ENCODE data around the gene ZBTB1. TPM values are rescaled to one million over a fixed set of nuclear protein-coding genes. Genes with fewer than 3 reads are reported as not detected.
A peak's percentile ranks its signal among the peaks of the same experiment; 100 is the strongest.
"Not testable (repeated sequence)": the region's sequence is repeated elsewhere in the genome, so short reads cannot be mapped to it uniquely, and the experiment has no call there.

Gene ZBTB1
- total RNA-seq, 1 experiment from 2014 or later = 36.6 TPM

GRCh38 chr14:64513271-64513670 is 8.7 kb downstream of the ZBTB1 start:
- no peak for DNase-seq (ENCODE audit: low read depth)
- in situ Hi-C loops (cut with HindIII; ENCODE audit: low pct_unique_long_range_greater_than_20kb, low sequenced_read_pairs) = no loop called here

GRCh38 chr14:64515053-64515452 is 10.5 kb downstream of the ZBTB1 start:
- DNase-seq (ENCODE audit: low read depth) = no peak

GRCh38 chr14:64516969-64517368 is 12.4 kb downstream of the ZBTB1 start:
- DNase-seq (ENCODE audit: low read depth) = no peak
- in situ Hi-C loops (cut with HindIII; ENCODE audit: low pct_unique_long_range_greater_than_20kb, low sequenced_read_pairs) = no loop called here

More at GRCh38 chr14:64515053-64515452, 10.5 kb downstream of the ZBTB1 start:
- in situ Hi-C loops (cut with HindIII; ENCODE audit: low pct_unique_long_range_greater_than_20kb, low sequenced_read_pairs) = no loop called here

- in situ Hi-C loops (cut with HindIII; ENCODE audit: low pct_unique_long_range_greater_than_20kb, low sequenced_read_pairs); DNase-seq (ENCODE audit: low read depth): not testable (repeated sequence)
Measured at GRCh38 chr14:64517667-64518066, 13.1 kb downstream of the ZBTB1 start.

- DNase-seq (ENCODE audit: low read depth) = no peak
- in situ Hi-C loops (cut with HindIII; ENCODE audit: low pct_unique_long_range_greater_than_20kb, low sequenced_read_pairs) = no loop called here
Measured at GRCh38 chr14:64518229-64518628, 13.7 kb downstream of the ZBTB1 start.

GRCh38 chr14:64520699-64521098 is 16.1 kb downstream of the ZBTB1 start:
- in situ Hi-C loops (cut with HindIII; ENCODE audit: low pct_unique_long_range_greater_than_20kb, low sequenced_read_pairs) = no loop called here
- no peak for DNase-seq (ENCODE audit: low read depth)

GRCh38 chr14:64522591-64523355 is 18.2 kb downstream of the ZBTB1 start:
- in situ Hi-C loops (cut with HindIII; ENCODE audit: low pct_unique_long_range_greater_than_20kb, low sequenced_read_pairs) = no loop called here

GRCh38 chr14:64525354-64525753 is 20.8 kb downstream of the ZBTB1 start:
- DNase-seq (ENCODE audit: low read depth) = no peak
- in situ Hi-C loops (cut with HindIII; ENCODE audit: low pct_unique_long_range_greater_than_20kb, low sequenced_read_pairs) = no loop called here

More at GRCh38 chr14:64522591-64523355, 18.2 kb downstream of the ZBTB1 start:
- no peak for DNase-seq (ENCODE audit: low read depth)

- in situ Hi-C loops (cut with HindIII; ENCODE audit: low pct_unique_long_range_greater_than_20kb, low sequenced_read_pairs) = no loop called here
Measured at GRCh38 chr14:64531567-64531966, 27.0 kb downstream of the ZBTB1 start.

GRCh38 chr14:64536488-64537245 is 32.1 kb downstream of the ZBTB1 start:
- no peak for DNase-seq (ENCODE audit: low read depth)
- in situ Hi-C loops (cut with HindIII; ENCODE audit: low pct_unique_long_range_greater_than_20kb, low sequenced_read_pairs) = no loop called here

More at GRCh38 chr14:64531567-64531966, 27.0 kb downstream of the ZBTB1 start:
- no peak for DNase-seq (ENCODE audit: low read depth)

- in situ Hi-C loops (cut with HindIII; ENCODE audit: low pct_unique_long_range_greater_than_20kb, low sequenced_read_pairs) = no loop called here
- DNase-seq (ENCODE audit: low read depth) = peak; percentile 100
Measured at GRCh38 chr14:64540208-64541202, 35.9 kb downstream of the ZBTB1 start, which contains the start of gene HSPA2. Gene HSPA2, plus strand, starts transcription at chr14:64540741. Its CDS starts 109 bp downstream, at chr14:64540850.

GRCh38 chr14:64541261-64541971 is 36.8 kb downstream of the ZBTB1 start:
- no peak for DNase-seq (ENCODE audit: low read depth)
- in situ Hi-C loops (cut with HindIII; ENCODE audit: low pct_unique_long_range_greater_than_20kb, low sequenced_read_pairs) = no loop called here

GRCh38 chr14:64541972-64542835 is 37.6 kb downstream of the ZBTB1 start:
- in situ Hi-C loops (cut with HindIII; ENCODE audit: low pct_unique_long_range_greater_than_20kb, low sequenced_read_pairs) = no loop called here
- no peak for DNase-seq (ENCODE audit: low read depth)

GRCh38 chr14:64542836-64543201 is 38.2 kb downstream of the ZBTB1 start:
- in situ Hi-C loops (cut with HindIII; ENCODE audit: low pct_unique_long_range_greater_than_20kb, low sequenced_read_pairs) = no loop called here
- no peak for DNase-seq (ENCODE audit: low read depth)

- no peak for DNase-seq (ENCODE audit: low read depth)
- in situ Hi-C loops (cut with HindIII; ENCODE audit: low pct_unique_long_range_greater_than_20kb, low sequenced_read_pairs) = no loop called here
Measured at GRCh38 chr14:64544607-64545312, 40.2 kb downstream of the ZBTB1 start.

- no peak for DNase-seq (ENCODE audit: low read depth)
- in situ Hi-C loops (cut with HindIII; ENCODE audit: low pct_unique_long_range_greater_than_20kb, low sequenced_read_pairs) = no loop called here
Measured at GRCh38 chr14:64549016-64549415, 44.4 kb downstream of the ZBTB1 start.

Data from Caki2 (cell line).